ENCODE measurements around the gene CIAO3. TPM values are rescaled to one million over a fixed set of nuclear protein-coding genes. Genes with fewer than 3 reads are reported as not detected.
A peak's percentile ranks its signal among the peaks of the same experiment; 100 is the strongest.

Gene CIAO3
- total RNA-seq, 2 donors from 2014 or later: 23.3 to 25.5 TPM

GRCh38 chr16:720990-721764, 19.6 kb downstream of the CIAO3 start, which contains the start of gene ANTKMT:
Gene ANTKMT, plus strand, starts transcription at chr16:721146. Its CDS starts 129 bp downstream, at chr16:721275.
- Histone ChIP-seq H3K4me1 (peaks cover 0 to 44% of the 10 kb centered on the region in 2 donors), H3K27me3 (no peaks in the 10 kb centered on the region), H3K36me3 (no peaks in the 10 kb centered on the region), H3K4me3 (peak within 1 kb of the TSS; percentile 65 to 83), H3K27ac (peak within 1 kb of the TSS; percentile 91 to 92), H3K9me3 (no peaks in the 10 kb centered on the region)
- no peak for DNase-seq (ENCODE audit: low spot score)
- peak in 1 of 2 donors; percentile 19 for TF ChIP-seq CTCF (IDR thresholded peaks at IDR 0.05)

GRCh38 chr16:720447-720989, 20.3 kb downstream of the CIAO3 start:
- H3K27me3 ChIP-seq: no peaks in the 10 kb centered on the region
- H3K4me3 ChIP-seq: peak overlapping the region; percentile 65 to 83
- H3K27ac ChIP-seq: peak overlapping the region; percentile 91 to 92
- peak in 1 of 2 donors; percentile 27 for TF ChIP-seq CTCF (IDR thresholded peaks at IDR 0.05)
- H3K9me3 ChIP-seq: no peaks in the 10 kb centered on the region
- H3K36me3 ChIP-seq: no peaks in the 10 kb centered on the region
- peaks cover 0 to 49% of the 10 kb centered on the region in 2 donors for H3K4me1 ChIP-seq
- DNase-seq (ENCODE audit: low spot score): no peak

DNA sequence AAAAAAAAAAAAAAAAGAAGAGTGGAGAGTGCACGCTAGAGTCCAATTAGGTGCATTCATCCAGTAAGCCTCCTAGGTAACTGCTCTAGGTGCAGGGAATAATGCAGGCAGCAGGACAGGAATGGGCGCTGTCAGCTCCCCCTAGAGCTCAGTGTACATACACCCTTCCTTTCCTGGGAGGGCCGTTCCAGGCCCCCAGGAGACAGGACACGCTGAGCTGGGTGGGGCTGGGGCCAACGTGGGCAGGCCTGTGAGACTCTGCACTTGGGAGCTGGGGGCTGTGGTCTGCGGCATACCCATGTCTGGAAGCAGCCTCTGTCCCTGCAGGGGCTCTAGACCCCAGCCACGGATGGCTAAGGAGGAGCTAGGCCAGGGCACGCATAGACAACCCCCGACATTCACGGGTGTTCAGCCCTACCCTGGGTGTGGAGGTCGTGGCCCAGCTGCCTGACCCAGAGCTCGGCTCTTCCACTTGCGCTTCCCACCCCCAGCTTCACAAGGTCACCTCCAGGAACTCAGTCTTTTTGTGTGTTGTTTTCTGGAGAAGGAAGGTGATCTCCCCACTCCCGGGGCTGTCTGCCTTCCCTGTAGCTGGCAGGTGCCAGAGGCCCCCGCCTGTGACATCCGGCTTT, 20.9 kb downstream of the CIAO3 start:
- no peaks in the 10 kb centered on the region for H3K27me3 ChIP-seq
- peak overlapping the region; percentile 65 to 83 for H3K4me3 ChIP-seq
- TF ChIP-seq CTCF (IDR thresholded peaks at IDR 0.05): no peak
- no peaks in the 10 kb centered on the region for H3K9me3 ChIP-seq
- no peak for DNase-seq (ENCODE audit: low spot score)
- peaks cover 0 to 49% of the 10 kb centered on the region in 2 donors for H3K4me1 ChIP-seq
- no peaks in the 10 kb centered on the region for H3K36me3 ChIP-seq
- peak overlapping the region; percentile 91 to 92 for H3K27ac ChIP-seq

- no peak for DNase-seq (ENCODE audit: low spot score)
- Histone ChIP-seq H3K9me3 (no peaks in the 10 kb centered on the region), H3K27me3 (no peaks in the 10 kb centered on the region), H3K4me3 (no peak overlapping the region), H3K36me3 (no peaks in the 10 kb centered on the region), H3K4me1 (peaks cover 0 to 58% of the 10 kb centered on the region in 2 donors), H3K27ac (no peak overlapping the region)
- TF ChIP-seq CTCF (IDR thresholded peaks at IDR 0.05): no peak
Measured at GRCh38 chr16:718922-719321, 21.9 kb downstream of the CIAO3 start.

- Histone ChIP-seq H3K27me3 (no peaks in the 10 kb centered on the region), H3K4me1 (peaks cover 0 to 58% of the 10 kb centered on the region in 2 donors), H3K27ac (no peak overlapping the region), H3K4me3 (no peak overlapping the region), H3K9me3 (no peaks in the 10 kb centered on the region), H3K36me3 (no peaks in the 10 kb centered on the region)
- DNase-seq (ENCODE audit: low spot score): no peak
- no peak for TF ChIP-seq CTCF (IDR thresholded peaks at IDR 0.05)
Measured at GRCh38 chr16:718389-718788, 22.4 kb downstream of the CIAO3 start.
